MM.1S (cell line): ENCODE data around the gene OSBPL10.

Experiments
- DNase-seq: peaks from one replicate; pipeline ENCODE4 v3.0.0-alpha.2; 2015
- H2AFZ ChIP-seq: fragments of 300-600 bp; sonication (generic); 2 replicates; pipeline ENCODE4 v1.6.0; 2016; ENCODE audit warnings: antibody characterized with exemption, low read length
- H3F3A ChIP-seq: fragments of 300-600 bp; sonication (generic); 2 replicates; pipeline ENCODE4 v1.6.1; 2016; ENCODE audit warnings: mild to moderate bottlenecking, antibody characterized with exemption, low read length, moderate library complexity, mixed read lengths; ENCODE audit not compliant: insufficient read depth
- H3K27ac ChIP-seq: fragments of 300-600 bp; sonication (generic); 2 replicates; pipeline ENCODE4 v1.5.1; 2016; ENCODE audit warnings: mild to moderate bottlenecking, low read length
- H3K27me3 ChIP-seq: fragments of 300-600 bp; sonication (generic); replicated peaks from 2 replicates; pipeline ENCODE4 v1.6.0; 2016; ENCODE audit warnings: low read length; ENCODE audit not compliant: insufficient read depth
- H3K36me3 ChIP-seq: fragments of 300-600 bp; sonication (generic); replicated peaks from 2 replicates; pipeline ENCODE4 v1.6.1; 2016; ENCODE audit warnings: mild to moderate bottlenecking, low read length, mixed read lengths; ENCODE audit not compliant: insufficient read depth
- H3K4me1 ChIP-seq: fragments of 300-600 bp; sonication (generic); 2 replicates; pipeline ENCODE4 v1.6.1; 2016; ENCODE audit warnings: low read length, mixed read lengths
- H3K4me2 ChIP-seq: fragments of 300-600 bp; sonication (generic); 2 replicates; pipeline ENCODE4 v1.6.0; 2016; ENCODE audit warnings: low read depth, low read length
- H3K4me3 ChIP-seq: fragments of 300-600 bp; sonication (generic); 2 replicates; pipeline ENCODE4 v1.5.1; 2016; ENCODE audit warnings: low read length, mixed read lengths
- H3K79me2 ChIP-seq: fragments of 300-600 bp; sonication (generic); 2 replicates; pipeline ENCODE4 v1.6.1; 2016; ENCODE audit warnings: mixed run types, low read length, mixed read lengths
- H3K9ac ChIP-seq: fragments of 300-600 bp; sonication (generic); 2 replicates; pipeline ENCODE4 v1.6.1; 2016; ENCODE audit warnings: low read length, mixed read lengths
- H3K9me2 ChIP-seq: fragments of 300-600 bp; sonication (generic); replicated peaks from 2 replicates; pipeline ENCODE4 v1.6.1; 2016; ENCODE audit warnings: mild to moderate bottlenecking, low read length, mixed read lengths; ENCODE audit not compliant: insufficient read depth
- H3K9me3 ChIP-seq: fragments of 300-600 bp; sonication (generic); replicated peaks from 2 replicates; pipeline ENCODE4 v1.6.1; 2016; ENCODE audit warnings: mild to moderate bottlenecking, low read length, mixed read lengths; ENCODE audit not compliant: insufficient read depth
- H4K20me1 ChIP-seq: fragments of 300-600 bp; sonication (generic); 2 replicates; pipeline ENCODE4 v1.6.1; 2016; ENCODE audit warnings: mild to moderate bottlenecking, low read length, moderate library complexity, mixed read lengths; ENCODE audit not compliant: insufficient read depth
- EZH2 ChIP-seq: fragments of 300-600 bp; sonication (generic); optimal IDR thresholded peaks from 2 replicates; pipeline ENCODE3; 2017; ENCODE audit warnings: low read depth, mild to moderate bottlenecking, antibody characterized with exemption, low read length, mixed read lengths
- EZH2phosphoT487 ChIP-seq: fragments of 300-600 bp; sonication (generic); IDR thresholded peaks from 2 replicates; pipeline ENCODE4 v1.6.1; 2018; ENCODE audit warnings: antibody characterized with exemption, low read length
- TF ChIP-seq, protein P1 (sequence below): fragments of 300-600 bp; sonication (generic); IDR thresholded peaks from 2 replicates; pipeline ENCODE4 v1.5.1; 2016; ENCODE audit warnings: antibody characterized with exemption, low read length, mixed read lengths

Gene OSBPL10

DNA sequence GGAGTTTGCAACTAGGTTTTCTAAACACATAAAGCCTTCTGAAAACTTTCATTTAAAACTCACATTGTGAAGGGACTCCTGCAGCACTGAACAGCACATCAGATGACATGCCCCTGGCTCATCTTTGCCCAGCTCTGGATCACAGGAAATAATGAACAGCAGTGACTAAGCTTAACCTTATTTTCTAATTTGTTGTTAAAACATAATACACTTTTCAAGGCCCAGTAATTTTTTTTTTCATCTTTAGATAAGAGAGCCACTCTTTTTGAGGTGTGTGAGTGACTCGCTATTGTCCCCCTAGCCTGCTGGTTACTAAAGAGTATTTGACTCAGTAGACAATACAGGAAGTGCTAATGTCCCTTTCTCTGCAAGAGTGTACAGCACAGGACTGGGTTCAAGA, 204.0 kb downstream of the OSBPL10 start:
- H3K9me3 ChIP-seq, result no peaks in the 10 kb centered on the region
- no peaks in the 10 kb centered on the region for H3K36me3 ChIP-seq
- H3K4me3 ChIP-seq, result no peak overlapping the region
- no peaks in the 10 kb centered on the region for H3K27me3 ChIP-seq
- H3K4me2 ChIP-seq, result no peak overlapping the region
- no peak overlapping the region for H3K9ac ChIP-seq
- H3K9me2 ChIP-seq, result no peaks in the 10 kb centered on the region
- H3K79me2 ChIP-seq, result no peaks in the 10 kb centered on the region
- no peaks in the 10 kb centered on the region for H3K4me1 ChIP-seq
- DNase-seq, result no peak
- TF ChIP-seq EZH2phosphoT487 (no peak), EZH2 (no peak)
- TF ChIP-seq, protein P1, sequence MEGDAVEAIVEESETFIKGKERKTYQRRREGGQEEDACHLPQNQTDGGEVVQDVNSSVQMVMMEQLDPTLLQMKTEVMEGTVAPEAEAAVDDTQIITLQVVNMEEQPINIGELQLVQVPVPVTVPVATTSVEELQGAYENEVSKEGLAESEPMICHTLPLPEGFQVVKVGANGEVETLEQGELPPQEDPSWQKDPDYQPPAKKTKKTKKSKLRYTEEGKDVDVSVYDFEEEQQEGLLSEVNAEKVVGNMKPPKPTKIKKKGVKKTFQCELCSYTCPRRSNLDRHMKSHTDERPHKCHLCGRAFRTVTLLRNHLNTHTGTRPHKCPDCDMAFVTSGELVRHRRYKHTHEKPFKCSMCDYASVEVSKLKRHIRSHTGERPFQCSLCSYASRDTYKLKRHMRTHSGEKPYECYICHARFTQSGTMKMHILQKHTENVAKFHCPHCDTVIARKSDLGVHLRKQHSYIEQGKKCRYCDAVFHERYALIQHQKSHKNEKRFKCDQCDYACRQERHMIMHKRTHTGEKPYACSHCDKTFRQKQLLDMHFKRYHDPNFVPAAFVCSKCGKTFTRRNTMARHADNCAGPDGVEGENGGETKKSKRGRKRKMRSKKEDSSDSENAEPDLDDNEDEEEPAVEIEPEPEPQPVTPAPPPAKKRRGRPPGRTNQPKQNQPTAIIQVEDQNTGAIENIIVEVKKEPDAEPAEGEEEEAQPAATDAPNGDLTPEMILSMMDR, result no peak
- no peaks in the 10 kb centered on the region for H4K20me1 ChIP-seq
- H3F3A ChIP-seq, result no peaks in the 10 kb centered on the region
- H2AFZ ChIP-seq, result no peak overlapping the region
- H3K27ac ChIP-seq, result no peak overlapping the region

DNA sequence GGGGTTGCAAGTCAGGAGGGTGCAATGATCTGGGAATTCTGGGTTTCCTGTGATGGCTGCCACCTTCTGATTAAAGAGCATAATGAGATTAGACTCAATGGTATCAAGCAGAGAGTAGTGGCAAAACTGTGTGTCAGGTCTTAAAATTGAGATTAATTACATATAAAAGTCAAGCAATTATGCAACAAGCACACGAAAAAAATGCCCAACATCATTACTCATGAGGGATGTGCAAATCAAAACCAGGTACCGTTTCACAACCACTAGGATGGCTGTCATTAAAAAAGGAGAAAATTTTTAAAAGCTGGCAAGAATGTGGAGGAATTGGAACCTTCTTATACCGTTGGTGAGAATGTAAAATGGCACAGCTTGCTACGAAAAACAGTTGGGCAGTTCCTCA, 205.0 kb downstream of the OSBPL10 start:
- no peaks in the 10 kb centered on the region for H3K9me3 ChIP-seq
- no peaks in the 10 kb centered on the region for H3K4me1 ChIP-seq
- H3K79me2 ChIP-seq, result no peaks in the 10 kb centered on the region
- no peak overlapping the region for H3K27ac ChIP-seq
- H3K27me3 ChIP-seq, result no peaks in the 10 kb centered on the region
- no peaks in the 10 kb centered on the region for H4K20me1 ChIP-seq
- H3K4me2 ChIP-seq, result no peak overlapping the region
- no peaks in the 10 kb centered on the region for H3K9me2 ChIP-seq
- H2AFZ ChIP-seq, result no peak overlapping the region
- H3K9ac ChIP-seq, result no peak overlapping the region
- no peaks in the 10 kb centered on the region for H3F3A ChIP-seq
- no peak for DNase-seq
- TF ChIP-seq EZH2, result no peak
- no peak overlapping the region for H3K4me3 ChIP-seq
- no peaks in the 10 kb centered on the region for H3K36me3 ChIP-seq

DNA sequence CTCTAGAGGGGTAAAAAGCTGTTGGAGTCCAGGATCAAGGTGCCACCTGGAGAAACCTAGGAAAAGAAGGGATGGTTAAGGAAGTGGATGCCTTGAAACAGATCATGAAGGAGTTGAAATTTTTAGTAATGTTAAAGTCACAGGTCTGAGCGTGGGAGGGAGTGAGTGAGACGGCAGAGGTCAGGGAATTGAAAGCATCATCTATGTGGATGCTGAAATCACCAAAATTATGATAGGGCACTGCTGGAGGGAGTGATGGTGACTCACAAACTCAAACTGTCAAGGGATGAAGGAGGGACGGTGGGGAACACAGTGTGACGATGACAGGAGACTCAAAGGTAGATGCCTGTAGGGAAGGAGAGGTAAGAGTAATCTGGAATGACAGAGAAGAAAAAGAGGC, 205.7 kb downstream of the OSBPL10 start:
- Histone ChIP-seq H3K79me2 (no peaks in the 10 kb centered on the region), H3K4me1 (no peaks in the 10 kb centered on the region), H2AFZ (no peak overlapping the region), H3K9me2 (no peaks in the 10 kb centered on the region), H3F3A (no peaks in the 10 kb centered on the region), H3K36me3 (no peaks in the 10 kb centered on the region), H3K4me2 (no peak overlapping the region), H3K27me3 (no peaks in the 10 kb centered on the region), H3K27ac (no peak overlapping the region), H3K9me3 (no peaks in the 10 kb centered on the region), H3K9ac (no peak overlapping the region), H4K20me1 (no peaks in the 10 kb centered on the region), H3K4me3 (no peak overlapping the region)
- TF ChIP-seq, protein P1, result no peak
- TF ChIP-seq EZH2 (no peak), EZH2phosphoT487 (no peak)
- DNase-seq, result no peak

DNA sequence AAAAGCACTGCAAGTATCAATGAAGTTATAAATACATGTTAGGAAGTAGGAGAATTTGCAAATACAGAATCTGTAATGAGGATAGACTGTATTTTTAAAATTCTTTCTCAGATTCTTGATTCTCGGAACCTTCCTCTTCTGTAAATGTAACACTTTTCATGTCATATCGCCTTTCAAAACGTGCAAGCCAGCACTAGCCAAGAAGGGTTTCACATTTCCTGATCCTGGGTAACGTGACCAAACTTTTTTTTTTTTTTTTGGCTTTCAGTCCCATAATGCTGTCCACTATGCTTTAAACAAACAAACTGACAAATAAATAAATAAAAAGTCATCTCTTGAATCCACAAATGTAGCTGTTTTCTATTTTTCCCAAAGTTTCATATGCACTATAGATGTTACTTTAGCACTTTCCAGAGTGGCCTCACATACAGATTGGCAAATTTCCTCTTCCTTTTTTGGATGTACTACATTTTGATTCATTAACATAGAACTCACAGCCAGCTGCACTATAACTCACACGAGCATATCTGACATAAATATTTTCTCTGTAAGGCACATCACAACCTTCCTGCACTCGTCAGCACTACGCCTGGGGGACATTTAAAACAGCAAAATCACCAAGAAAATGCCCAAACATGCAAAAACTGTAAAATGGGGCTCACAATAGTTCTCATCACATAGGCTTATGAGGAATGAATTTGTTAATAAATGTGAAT, 208.1 kb downstream of the OSBPL10 start:
- TF ChIP-seq EZH2phosphoT487 (no peak), EZH2 (no peak)
- TF ChIP-seq, protein P1, result no peak
- no peaks in the 10 kb centered on the region for H3F3A ChIP-seq
- H3K9me2 ChIP-seq, result no peaks in the 10 kb centered on the region
- no peak overlapping the region for H2AFZ ChIP-seq
- no peaks in the 10 kb centered on the region for H3K36me3 ChIP-seq
- no peaks in the 10 kb centered on the region for H3K4me1 ChIP-seq
- H3K79me2 ChIP-seq, result no peaks in the 10 kb centered on the region
- H4K20me1 ChIP-seq, result no peaks in the 10 kb centered on the region
- H3K27me3 ChIP-seq, result no peaks in the 10 kb centered on the region
- H3K9me3 ChIP-seq, result no peaks in the 10 kb centered on the region
- no peak overlapping the region for H3K27ac ChIP-seq
- no peak overlapping the region for H3K4me3 ChIP-seq
- DNase-seq, result no peak
- H3K9ac ChIP-seq, result no peak overlapping the region
- H3K4me2 ChIP-seq, result no peak overlapping the region
